IMR-90 (cell line): Measurements from ENCODE around the gene BMP7. TPM values are rescaled to one million over a fixed set of nuclear protein-coding genes. Genes with fewer than 3 reads are reported as not detected.

Experiments
- ATAC-seq: fragments of 200-7000 bp; cut with Tn5 transposase; 2 replicates; pipeline ENCODE4 v1.9.1; 2020; ENCODE audit warnings: low read depth, mild to moderate bottlenecking, moderate library complexity
- BruUV-seq: library from RNA; stranded (reverse); fragments of 400-500 nt; replicated peaks from 2 replicates; lab custom pipeline; 2021; lab: Mats Ljungman, UMichigan
- CTCF ChIA-PET: fragments of 300-600 bp; formaldehyde crosslinking; extraction: SDS; loops from one replicate; lab custom pipeline; 2021; ENCODE audit warnings: antibody characterized with exemption; lab: Yijun Ruan, JAX
- POLR2A ChIA-PET: fragments of 300-600 bp; sonication (Branson Sonifier 250); formaldehyde crosslinking; loops from one replicate; lab custom pipeline; 2022; ENCODE audit warnings: antibody characterized with exemption; ENCODE audit not compliant: unreplicated experiment; lab: Charles Lee
- DNase-seq: peaks from one replicate; pipeline ENCODE4 v3.0.0; 2013
- H2AFZ ChIP-seq: replicated peaks from 2 replicates; pipeline ENCODE3; 2013; ENCODE audit warnings: low read length, mild to moderate bottlenecking; ENCODE audit not compliant: poor library complexity
- H2AK5ac ChIP-seq: 2 replicates; pipeline ENCODE4 v1.6.1; 2013; ENCODE audit warnings: low read depth, low read length, inconsistent platforms
- H2AK9ac ChIP-seq: replicated peaks from 2 replicates; pipeline ENCODE3; 2013; ENCODE audit warnings: mild to moderate bottlenecking, low read depth, low read length, moderate library complexity; ENCODE audit not compliant: poor library complexity
- H2BK120ac ChIP-seq: 2 replicates; pipeline ENCODE4 v1.6.1; 2013; ENCODE audit warnings: low read depth, low read length, inconsistent platforms
- H2BK15ac ChIP-seq: 3 replicates; pipeline ENCODE4 v1.6.1; 2013; ENCODE audit warnings: low read depth, low read length, inconsistent platforms
- H2BK20ac ChIP-seq: 2 replicates; pipeline ENCODE4 v1.6.1; 2013; ENCODE audit warnings: low read depth, mild to moderate bottlenecking, inconsistent platforms, low read length, moderate library complexity
- H2BK5ac ChIP-seq: 2 replicates; pipeline ENCODE4 v1.6.1; 2013; ENCODE audit warnings: mild to moderate bottlenecking, low read depth, low read length, inconsistent platforms; ENCODE audit not compliant: poor library complexity, severe bottlenecking
- H3K14ac ChIP-seq: replicated peaks from 2 replicates; pipeline ENCODE4 v1.6.1; 2013; ENCODE audit warnings: low read depth, low read length, inconsistent platforms
- H3K18ac ChIP-seq: 2 replicates; pipeline ENCODE4 v1.6.1; 2013; ENCODE audit warnings: low read depth, low read length, control low read depth
- H3K23ac ChIP-seq: 2 replicates; pipeline ENCODE4 v1.6.1; 2013; ENCODE audit warnings: low read depth, low read length, inconsistent platforms
- H3K27ac ChIP-seq: 2 replicates; pipeline ENCODE4 v1.5.1; 2013; ENCODE audit warnings: mild to moderate bottlenecking, control low read depth, low read length; ENCODE audit not compliant: insufficient read depth
- H3K27me3 ChIP-seq: 2 replicates; pipeline ENCODE4 v1.6.1; 2013; ENCODE audit warnings: low read length; ENCODE audit not compliant: control insufficient read depth, insufficient read depth
- H3K36me3 ChIP-seq: 2 replicates; pipeline ENCODE4 v1.6.1; 2013; ENCODE audit warnings: low read length, mixed read lengths; ENCODE audit not compliant: control insufficient read depth, insufficient read depth
- H3K4ac ChIP-seq: 2 replicates; pipeline ENCODE4 v1.6.1; 2013; ENCODE audit warnings: low read depth, low read length, inconsistent platforms
- H3K4me1 ChIP-seq: 2 replicates; pipeline ENCODE4 v1.6.1; 2013; ENCODE audit warnings: low read length, mixed read lengths; ENCODE audit not compliant: control insufficient read depth, insufficient read depth
- H3K4me2 ChIP-seq: 2 replicates; pipeline ENCODE4 v1.6.1; 2013; ENCODE audit warnings: low read depth, mild to moderate bottlenecking, control low read depth, low read length, moderate library complexity
- H3K4me3 ChIP-seq: 2 replicates; pipeline ENCODE4 v1.5.1; 2013; ENCODE audit warnings: low read depth, mild to moderate bottlenecking, control low read depth, low read length, moderate library complexity; ENCODE audit not compliant: insufficient read depth
- H3K56ac ChIP-seq: 2 replicates; pipeline ENCODE4 v1.6.1; 2013; ENCODE audit warnings: low read length, inconsistent platforms; ENCODE audit not compliant: insufficient read depth; ENCODE audit errors: extremely low read depth
- H3K79me1 ChIP-seq, 2 experiments: 2 replicates each; pipeline ENCODE4 v1.6.1; 2013; ENCODE audit warnings: low read length in 2 of 2, inconsistent platforms in 1 of 2, low read depth in 1 of 2
- H3K9ac ChIP-seq: 2 replicates; pipeline ENCODE4 v1.6.1; 2013; ENCODE audit warnings: low read depth, low read length, control low read depth
- H3K9me1 ChIP-seq: 2 replicates; pipeline ENCODE4 v1.6.1; 2013; ENCODE audit warnings: low read length, inconsistent platforms; ENCODE audit not compliant: insufficient read depth
- H3K9me3 ChIP-seq: 2 replicates; pipeline ENCODE4 v1.6.1; 2013; ENCODE audit warnings: low read length; ENCODE audit not compliant: control insufficient read depth, insufficient read depth
- H4K20me1 ChIP-seq: 2 replicates; pipeline ENCODE4 v1.6.1; 2013; ENCODE audit warnings: low read length, inconsistent platforms; ENCODE audit not compliant: insufficient read depth
- H4K5ac ChIP-seq: 2 replicates; pipeline ENCODE4 v1.6.1; 2013; ENCODE audit warnings: mild to moderate bottlenecking, low read depth, low read length, control low read depth
- H4K8ac ChIP-seq, 2 experiments: 2 replicates each; pipeline ENCODE4 v1.6.1; 2013; ENCODE audit warnings: low read depth in 2 of 2, low read length in 2 of 2, control low read depth in 1 of 2, inconsistent platforms in 1 of 2
- H4K91ac ChIP-seq: 2 replicates; pipeline ENCODE4 v1.6.1; 2013; ENCODE audit warnings: low read depth, low read length, inconsistent platforms; ENCODE audit not compliant: insufficient read depth
- CEBPB ChIP-seq: IDR thresholded peaks from 2 replicates; pipeline ENCODE4 v1.6.1; 2012; ENCODE audit warnings: low read depth, low read length, improper control_type of control experiment
- CHD1 ChIP-seq: IDR thresholded peaks from 2 replicates; pipeline ENCODE4 v1.6.1; 2012; ENCODE audit warnings: low read depth, low read length, improper control_type of control experiment
- FOS ChIP-seq: fragments of 150-350 bp; IDR thresholded peaks from 2 replicates; pipeline ENCODE4 v1.6.1; 2016; ENCODE audit warnings: low read depth, low read length
- MAFK ChIP-seq: IDR thresholded peaks from 2 replicates; pipeline ENCODE4 v1.6.1; 2012; ENCODE audit warnings: low read depth, low read length, improper control_type of control experiment
- MAZ ChIP-seq: IDR thresholded peaks from 2 replicates; pipeline ENCODE4 v1.6.1; 2012; ENCODE audit warnings: low read depth, mild to moderate bottlenecking, low read length, improper control_type of control experiment, moderate library complexity, borderline replicate concordance
- POLR2A ChIP-seq: IDR thresholded peaks from 2 replicates; pipeline ENCODE4 v1.6.1; 2012; ENCODE audit warnings: mild to moderate bottlenecking, low read depth, low read length
- RAD21 ChIP-seq: IDR thresholded peaks from 2 replicates; pipeline ENCODE4 v1.6.1; 2012; ENCODE audit warnings: low read length, improper control_type of control experiment
- RCOR1 ChIP-seq: IDR thresholded peaks from 2 replicates; pipeline ENCODE4 v1.6.1; 2012; ENCODE audit warnings: mild to moderate bottlenecking, low read length, improper control_type of control experiment; ENCODE audit not compliant: insufficient replicate concordance
- WGBS, 2 experiments: methylation state at CpG; one replicate each; pipeline versions ENCODE4 v1.1.5 to v1.1.7; 2013; ENCODE audit warnings: missing lambda C conversion rate in 2 of 2; ENCODE audit not compliant: insufficient read length in 1 of 2; ENCODE audit errors: extremely low coverage in 2 of 2; 5-methylcytosine and 5-hydroxymethylcytosine counted together
- dilution Hi-C: fragments of 300-500 bp; cut with HindIII; formaldehyde crosslinking; loops from one replicate; pipeline ENCODE4 v1.14.3; 2018; ENCODE audit warnings: low sequenced_read_pairs; ENCODE audit not compliant: unreplicated experiment
- in situ Hi-C: fragments of 300-500 bp; cut with MboI; formaldehyde crosslinking; loops from 3 replicates; pipeline ENCODE4 v1.14.3; 2019; ENCODE audit warnings: low sequenced_read_pairs, inconsistent platforms, mixed read lengths
- intact Hi-C: fragments of 100-400 bp; cut with micrococcal nuclease; formaldehyde crosslinking; loops from 2 replicates; pipeline ENCODE4 v1.10.0; 2022
- polyA plus RNA-seq, 3 experiments: library from polyadenylated mRNA; depleted of rRNA; stranded (reverse); fragments of >200 nt; gene quantifications; 2 replicates each; pipeline ENCODE4 v1.2.3, GENCODE V29; 2012; ENCODE audit warnings: low replicate concordance in 1 of 3
- total RNA-seq: library from RNA; depleted of rRNA; stranded (reverse); fragments of >200 nt; gene quantifications from 2 replicates; pipeline ENCODE4 v1.2.3, GENCODE V29; 2012
- TF ChIP-seq, protein P1 (sequence below): fragments of 150-350 bp; IDR thresholded peaks from 2 replicates; pipeline ENCODE4 v1.6.1; 2017; ENCODE audit warnings: mild to moderate bottlenecking, antibody characterized with exemption, low read length, low read depth

The BMP7 gene
- total and polyA plus RNA-seq, 2 of the 4 experiments (the other 2 are of a cell fraction), result not detected

DNA sequence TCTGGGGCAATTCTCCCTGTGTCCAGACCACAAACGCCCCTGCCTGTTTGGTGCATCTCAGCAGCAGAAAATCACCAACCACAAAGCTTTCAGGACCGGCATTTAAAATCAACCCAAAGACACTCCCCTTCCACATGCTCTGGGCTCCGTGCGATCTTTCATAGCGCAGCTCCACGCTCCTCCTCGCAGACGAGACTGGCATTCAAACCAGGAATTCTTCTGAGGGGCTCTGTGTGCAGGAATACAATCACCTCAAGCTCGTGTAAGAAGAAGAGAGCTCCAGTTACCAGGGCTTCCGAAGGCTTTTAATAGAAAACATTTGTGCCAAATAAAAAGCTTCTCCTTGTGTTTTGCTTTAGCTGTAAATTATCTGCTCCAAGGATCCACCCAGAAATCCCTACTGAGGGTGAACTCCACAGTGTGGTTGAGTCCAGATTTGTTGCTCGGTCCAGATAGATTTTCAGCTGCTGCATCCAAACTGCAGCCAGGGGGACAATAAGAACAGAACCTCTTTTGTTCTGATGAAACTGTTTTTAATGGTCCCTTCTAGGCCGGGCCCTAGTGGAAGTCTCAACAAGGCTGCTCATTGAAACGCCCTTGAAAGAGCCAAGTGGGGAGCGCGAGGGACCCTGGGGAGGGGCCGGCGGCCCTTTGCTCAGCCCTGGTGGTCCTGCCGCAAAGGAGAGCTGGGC, 16.4 kb upstream of the BMP7 start:
- DNase-seq (no peak), ATAC-seq (no peak)
- Histone ChIP-seq H4K8ac (no peak overlapping the region), H2BK20ac (no peak overlapping the region), H3K27ac (no peak overlapping the region), H4K5ac (no peak overlapping the region), H3K9me3 (no peaks in the 10 kb centered on the region), H2BK5ac (no peak overlapping the region), H3K4ac (no peak overlapping the region), H4K20me1 (no peaks in the 10 kb centered on the region), H3K79me1 (no peaks in the 10 kb centered on the region), H3K23ac (no peak overlapping the region), H2AFZ (no peak overlapping the region), H3K4me2 (no peak overlapping the region), H3K14ac (no peak overlapping the region), H3K18ac (no peak overlapping the region), H2AK5ac (no peak overlapping the region), H2BK15ac (no peak overlapping the region), H3K4me1 (peaks cover under 1% of the 10 kb centered on the region; the same call in 1 of the 2 replicates), H4K91ac (no peak overlapping the region), H2AK9ac (no peak overlapping the region), H3K9me1 (no peaks in the 10 kb centered on the region), H2BK120ac (no peak overlapping the region), H3K36me3 (no peaks in the 10 kb centered on the region), H3K56ac (no peak overlapping the region), H3K9ac (no peak overlapping the region), H3K27me3 (peaks cover 15% of the 10 kb centered on the region), H3K4me3 (no peak overlapping the region)
- no TSS peak for BruUV-seq
- TF ChIP-seq CEBPB (no peak), RAD21 (no peak), RCOR1 (no peak), POLR2A (no peak), CHD1 (no peak), MAZ (no peak), FOS (no peak), MAFK (no peak)
- TF ChIP-seq, protein P1, sequence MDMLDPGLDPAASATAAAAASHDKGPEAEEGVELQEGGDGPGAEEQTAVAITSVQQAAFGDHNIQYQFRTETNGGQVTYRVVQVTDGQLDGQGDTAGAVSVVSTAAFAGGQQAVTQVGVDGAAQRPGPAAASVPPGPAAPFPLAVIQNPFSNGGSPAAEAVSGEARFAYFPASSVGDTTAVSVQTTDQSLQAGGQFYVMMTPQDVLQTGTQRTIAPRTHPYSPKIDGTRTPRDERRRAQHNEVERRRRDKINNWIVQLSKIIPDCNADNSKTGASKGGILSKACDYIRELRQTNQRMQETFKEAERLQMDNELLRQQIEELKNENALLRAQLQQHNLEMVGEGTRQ, result no peak
- intact Hi-C loops, result no loop called here
- CTCF ChIA-PET, result no interaction called here
- POLR2A ChIA-PET, result no interaction called here
- dilution Hi-C loops, result no loop called here
- in situ Hi-C loops, result no loop called here
- 7% methylated on average over 5 of the region's 18 CpGs; no CpG with 5 or more reads in 1 of the 2 experiments for whole genome bisulfite sequencing, 2 experiments
